Kidney epithelial cell (primary cell): ENCODE measurements around the gene GDNF. TPM values are rescaled to one million over a fixed set of nuclear protein-coding genes. Genes with fewer than 3 reads are reported as not detected.
A peak's percentile ranks its signal among the peaks of the same experiment; 100 is the strongest.

Experiments
- DNase-seq: peaks from one replicate; pipeline ENCODE4 v3.0.0-alpha.2; 2010; ENCODE audit warnings: low read depth
- H3K27me3 ChIP-seq: 2 replicates; pipeline ENCODE4 v1.6.0; 2011; ENCODE audit warnings: low read length; ENCODE audit not compliant: control insufficient read depth, insufficient read depth
- H3K36me3 ChIP-seq: 2 replicates; pipeline ENCODE4 v1.5.1; 2011; ENCODE audit warnings: low read length; ENCODE audit not compliant: control insufficient read depth, insufficient read depth
- H3K4me3 ChIP-seq: 2 replicates; pipeline ENCODE4 v1.5.1; 2011; ENCODE audit warnings: low read depth, mild to moderate bottlenecking, control low read depth, low read length
- CTCF ChIP-seq: IDR thresholded peaks from 2 replicates; pipeline ENCODE4 v1.5.1; 2011; ENCODE audit warnings: mild to moderate bottlenecking, moderate library complexity, low read length, control low read depth, inconsistent platforms; ENCODE audit not compliant: insufficient read depth, poor library complexity, severe bottlenecking
- total RNA-seq: library from RNA; depleted of rRNA; stranded (reverse); fragments of >200 nt; gene quantifications from 2 replicates; pipeline ENCODE4 v1.2.3, GENCODE V29; 2015

Gene GDNF
- total RNA-seq, 1 donor from 2014 or later, result 1.0 TPM

DNA sequence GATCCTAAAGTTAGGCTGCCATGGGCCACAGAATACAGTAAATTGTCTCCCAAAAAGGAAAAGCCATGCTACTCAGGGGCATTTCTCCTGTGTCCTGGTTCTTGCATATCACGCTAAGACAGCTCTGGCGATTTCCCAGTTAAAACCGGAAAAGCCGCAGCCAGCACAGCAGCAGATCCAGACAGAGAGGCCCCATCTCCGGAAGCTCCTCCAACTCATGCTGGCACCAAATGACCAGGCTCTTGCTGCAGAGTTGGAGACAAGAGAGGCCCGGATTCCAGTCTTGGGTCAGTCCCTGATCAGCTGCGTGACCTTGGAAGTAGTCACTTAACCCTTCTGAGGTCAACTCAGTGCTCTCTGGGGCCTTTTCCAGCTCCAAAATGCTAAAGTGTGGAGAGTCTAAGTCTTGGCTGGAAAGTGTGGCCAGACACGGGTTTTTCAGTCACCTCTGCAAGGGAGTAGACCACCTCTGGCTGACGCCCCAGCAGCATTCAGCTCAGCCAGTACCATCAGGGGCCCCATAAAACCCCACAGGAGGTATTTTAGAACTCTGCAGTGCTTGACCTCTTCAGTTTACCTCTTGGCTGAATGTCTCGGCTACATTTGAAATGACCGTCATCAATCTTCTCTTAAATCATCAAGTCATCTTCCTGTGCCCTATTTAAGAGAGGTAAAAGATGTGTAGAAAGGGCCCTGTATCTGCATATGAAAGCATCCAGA, 16.2 kb downstream of the GDNF start:
- DNase-seq, result no peak
- no peaks in the 10 kb centered on the region for H3K27me3 ChIP-seq
- no peak for TF ChIP-seq CTCF
- H3K4me3 ChIP-seq, result no peak overlapping the region
- no peaks in the 10 kb centered on the region for H3K36me3 ChIP-seq

GRCh38 chr5:37816883-37817282, 23.0 kb downstream of the GDNF start:
- TF ChIP-seq CTCF, result no peak
- Histone ChIP-seq H3K27me3 (no peaks in the 10 kb centered on the region), H3K36me3 (no peaks in the 10 kb centered on the region), H3K4me3 (no peak overlapping the region)
- no peak for DNase-seq

GRCh38 chr5:37816331-37816730, 23.5 kb downstream of the GDNF start:
- H3K36me3 ChIP-seq, result no peaks in the 10 kb centered on the region
- TF ChIP-seq CTCF, result no peak
- H3K4me3 ChIP-seq, result no peak overlapping the region
- DNase-seq, result no peak
- no peaks in the 10 kb centered on the region for H3K27me3 ChIP-seq

DNA sequence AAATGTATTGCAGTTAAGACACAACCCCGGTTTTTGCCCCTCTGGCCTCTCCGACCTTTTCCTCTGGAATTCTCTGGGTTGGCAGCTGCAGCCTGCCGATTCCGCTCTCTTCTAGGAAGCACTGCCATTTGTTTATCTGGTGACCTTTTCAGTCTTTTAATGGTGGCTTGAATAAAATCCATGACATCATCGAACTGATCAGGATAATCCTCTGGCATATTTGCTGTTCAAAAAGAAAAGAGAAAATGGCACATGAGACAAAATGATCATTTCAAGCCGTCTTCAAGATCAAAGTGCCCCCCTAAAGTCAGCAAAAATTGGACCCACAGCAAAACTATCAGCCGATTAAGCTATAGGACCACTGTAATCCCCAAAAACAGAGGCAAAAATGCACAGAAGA, 23.9 kb downstream of the GDNF start:
- DNase-seq, result no peak
- no peak overlapping the region for H3K4me3 ChIP-seq
- H3K27me3 ChIP-seq, result no peaks in the 10 kb centered on the region
- H3K36me3 ChIP-seq, result no peaks in the 10 kb centered on the region
- TF ChIP-seq CTCF, result no peak

GRCh38 chr5:37814699-37815098, 25.1 kb downstream of the GDNF start:
- TF ChIP-seq CTCF, result no peak
- Histone ChIP-seq H3K36me3 (no peaks in the 10 kb centered on the region), H3K27me3 (no peaks in the 10 kb centered on the region), H3K4me3 (no peak overlapping the region)
- peak; percentile 74 for DNase-seq

- no peak for DNase-seq
- H3K36me3 ChIP-seq, result no peaks in the 10 kb centered on the region
- TF ChIP-seq CTCF, result no peak
- H3K4me3 ChIP-seq, result no peak overlapping the region
- no peaks in the 10 kb centered on the region for H3K27me3 ChIP-seq
Observed at GRCh38 chr5:37812365-37812764, 27.5 kb downstream of the GDNF start.
